Measurements from ENCODE around the gene WRAP73. TPM values are rescaled to one million over a fixed set of nuclear protein-coding genes. Genes with fewer than 3 reads are reported as not detected.

Gene WRAP73
- total RNA-seq, 2 experiments from 2014 or later: 38.1 to 43.8 TPM

GRCh38 chr1:3609769-3610526 is 40.0 kb downstream of the WRAP73 start:
- ATAC-seq: no peak
- H3K27me3 Mint-ChIP-seq: peaks cover 33% of the 10 kb centered on the region
- no peaks in the 10 kb centered on the region for H3K9me3 Mint-ChIP-seq (ENCODE audit: low read depth)
- no peaks in the 10 kb centered on the region for H3K36me3 Mint-ChIP-seq
- H3K4me3 Mint-ChIP-seq: no peak overlapping the region
- peaks cover 1% of the 10 kb centered on the region for H3K4me1 Mint-ChIP-seq
- H3K27ac Mint-ChIP-seq: no peak overlapping the region
- DNase-seq: no peak
- CTCF ChIA-PET: interaction anchor here (1.0 kb wide), 1 partner anchor 9 kb away, joined by 3 read pairs; no protein-coding TSS in a partner anchor

GRCh38 chr1:3609016-3609768 is 40.7 kb downstream of the WRAP73 start:
- CTCF ChIA-PET: interaction anchor here (1.0 kb wide), 2 partner anchors 10 kb away, joined by 3 to 5 read pairs; no protein-coding TSS in a partner anchor
- ATAC-seq: no peak
- H3K4me1 Mint-ChIP-seq: peaks cover 1% of the 10 kb centered on the region
- no peak overlapping the region for H3K27ac Mint-ChIP-seq
- DNase-seq: no peak
- H3K36me3 Mint-ChIP-seq: no peaks in the 10 kb centered on the region
- no peak overlapping the region for H3K4me3 Mint-ChIP-seq
- H3K27me3 Mint-ChIP-seq: peaks cover 30% of the 10 kb centered on the region
- H3K9me3 Mint-ChIP-seq (ENCODE audit: low read depth): no peaks in the 10 kb centered on the region

- Mint-ChIP-seq H3K4me1 (peaks cover 1% of the 10 kb centered on the region), H3K9me3 (ENCODE audit: low read depth) (no peaks in the 10 kb centered on the region), H3K4me3 (no peak overlapping the region), H3K27ac (no peak overlapping the region), H3K36me3 (no peaks in the 10 kb centered on the region), H3K27me3 (peaks cover 22% of the 10 kb centered on the region)
- ATAC-seq (no peak), DNase-seq (no peak)
- CTCF ChIA-PET: interaction anchor here (1.0 kb wide), 1 partner anchor 11 kb away, joined by 5 read pairs; no protein-coding TSS in a partner anchor
Measured at GRCh38 chr1:3608154-3608553, 41.7 kb downstream of the WRAP73 start.

- H3K9me3 Mint-ChIP-seq (ENCODE audit: low read depth): no peaks in the 10 kb centered on the region
- H3K36me3 Mint-ChIP-seq: no peaks in the 10 kb centered on the region
- ATAC-seq: no peak
- H3K27ac Mint-ChIP-seq: no peak overlapping the region
- H3K4me3 Mint-ChIP-seq: no peak overlapping the region
- peaks cover 1% of the 10 kb centered on the region for H3K4me1 Mint-ChIP-seq
- H3K27me3 Mint-ChIP-seq: peaks cover 18% of the 10 kb centered on the region
- no peak for DNase-seq
- CTCF ChIA-PET: interaction anchor here (0.5 to 1.0 kb wide), 2 partner anchors 11 to 344 kb away, joined by 3 to 5 read pairs; no protein-coding TSS in a partner anchor
Measured at GRCh38 chr1:3607703-3608065, 42.2 kb downstream of the WRAP73 start.

GRCh38 chr1:3606779-3607702 is 42.9 kb downstream of the WRAP73 start:
- Mint-ChIP-seq H3K4me3 (no peak overlapping the region), H3K9me3 (ENCODE audit: low read depth) (no peaks in the 10 kb centered on the region), H3K4me1 (peaks cover 1% of the 10 kb centered on the region), H3K27me3 (peaks cover 14% of the 10 kb centered on the region), H3K27ac (no peak overlapping the region), H3K36me3 (no peaks in the 10 kb centered on the region)
- DNase-seq (no peak), ATAC-seq (no peak)
- CTCF ChIA-PET: interaction anchor here (0.5 kb wide), 1 partner anchor 344 kb away, joined by 3 read pairs; no protein-coding TSS in a partner anchor

- H3K27ac Mint-ChIP-seq: no peak overlapping the region
- no peaks in the 10 kb centered on the region for H3K9me3 Mint-ChIP-seq (ENCODE audit: low read depth)
- no peaks in the 10 kb centered on the region for H3K4me1 Mint-ChIP-seq
- DNase-seq: no peak
- no peaks in the 10 kb centered on the region for H3K36me3 Mint-ChIP-seq
- H3K27me3 Mint-ChIP-seq: peaks cover 5% of the 10 kb centered on the region
- ATAC-seq: no peak
- H3K4me3 Mint-ChIP-seq: no peak overlapping the region
- CTCF ChIA-PET: interaction anchor here (1.0 kb wide), 1 partner anchor 10 kb away, joined by 4 read pairs; no protein-coding TSS in a partner anchor
Measured at GRCh38 chr1:3604997-3605823, 44.7 kb downstream of the WRAP73 start.

GRCh38 chr1:3604468-3604974 is 45.4 kb downstream of the WRAP73 start:
- CTCF ChIA-PET: interaction anchor here (1.0 kb wide), 1 partner anchor 10 kb away, joined by 4 read pairs; no protein-coding TSS in a partner anchor
- Mint-ChIP-seq H3K36me3 (no peaks in the 10 kb centered on the region), H3K27ac (no peak overlapping the region)

GRCh38 chr1:3603571-3604467 is 46.1 kb downstream of the WRAP73 start:
- Mint-ChIP-seq H3K4me1 (no peaks in the 10 kb centered on the region), H3K36me3 (no peaks in the 10 kb centered on the region), H3K9me3 (ENCODE audit: low read depth) (no peaks in the 10 kb centered on the region), H3K27me3 (no peaks in the 10 kb centered on the region), H3K4me3 (no peak overlapping the region), H3K27ac (no peak overlapping the region)
- ATAC-seq (no peak), DNase-seq (no peak)
- CTCF ChIA-PET: interaction anchor here (1.0 to 1.3 kb wide), 2 partner anchors 11 to 16 kb away, joined by 4 read pairs; no protein-coding TSS in a partner anchor

More at GRCh38 chr1:3604468-3604974, 45.4 kb downstream of the WRAP73 start:
- H3K9me3 Mint-ChIP-seq (ENCODE audit: low read depth): no peaks in the 10 kb centered on the region
- H3K4me1 Mint-ChIP-seq: no peaks in the 10 kb centered on the region
- no peak for ATAC-seq
- DNase-seq: no peak
- peaks cover 5% of the 10 kb centered on the region for H3K27me3 Mint-ChIP-seq
- H3K4me3 Mint-ChIP-seq: no peak overlapping the region

GRCh38 chr1:3603156-3603555 is 46.7 kb downstream of the WRAP73 start:
- Mint-ChIP-seq H3K36me3 (no peaks in the 10 kb centered on the region), H3K27ac (no peak overlapping the region), H3K9me3 (ENCODE audit: low read depth) (no peaks in the 10 kb centered on the region), H3K4me3 (no peak overlapping the region), H3K27me3 (no peaks in the 10 kb centered on the region), H3K4me1 (peaks cover 3% of the 10 kb centered on the region)
- no peak for ATAC-seq
- DNase-seq: no peak
- CTCF ChIA-PET: interaction anchor here (1.3 kb wide), 1 partner anchor 17 kb away, joined by 4 read pairs; no protein-coding TSS in a partner anchor

- Mint-ChIP-seq H3K9me3 (ENCODE audit: low read depth) (no peaks in the 10 kb centered on the region), H3K36me3 (no peaks in the 10 kb centered on the region), H3K4me3 (no peak overlapping the region), H3K27me3 (no peaks in the 10 kb centered on the region), H3K27ac (no peak overlapping the region), H3K4me1 (peaks cover 10% of the 10 kb centered on the region)
- CTCF ChIA-PET: interaction anchor here (1.3 kb wide), 1 partner anchor 18 kb away, joined by 4 read pairs; no protein-coding TSS in a partner anchor
- no peak for DNase-seq
- no peak for ATAC-seq
Measured at GRCh38 chr1:3602375-3602774, 47.5 kb downstream of the WRAP73 start.

- no peaks in the 10 kb centered on the region for H3K36me3 Mint-ChIP-seq
- H3K27ac Mint-ChIP-seq: no peak overlapping the region
- H3K4me1 Mint-ChIP-seq: peaks cover 14% of the 10 kb centered on the region
- H3K27me3 Mint-ChIP-seq: no peaks in the 10 kb centered on the region
- no peak for DNase-seq
- H3K4me3 Mint-ChIP-seq: no peak overlapping the region
- no peaks in the 10 kb centered on the region for H3K9me3 Mint-ChIP-seq (ENCODE audit: low read depth)
- no peak for ATAC-seq
- CTCF ChIA-PET: interaction anchor here (1.0 to 1.9 kb wide), 2 partner anchors 13 to 149 kb away, joined by 3 to 6 read pairs; no protein-coding TSS in a partner anchor
Measured at GRCh38 chr1:3601743-3602142, 48.2 kb downstream of the WRAP73 start.
